MM.1S (cell line): ENCODE measurements around the gene SERBP1.

Experiments used
- EZH2phosphoT487 ChIP-seq: fragments of 300-600 bp; sonication (generic); IDR thresholded peaks from 2 replicates; pipeline ENCODE4 v1.6.1; 2018; ENCODE audit warnings: antibody characterized with exemption, low read length
- TF ChIP-seq, protein P1 (sequence below): fragments of 300-600 bp; sonication (generic); IDR thresholded peaks from 2 replicates; pipeline ENCODE4 v1.5.1; 2016; ENCODE audit warnings: antibody characterized with exemption, low read length, mixed read lengths

DNA sequence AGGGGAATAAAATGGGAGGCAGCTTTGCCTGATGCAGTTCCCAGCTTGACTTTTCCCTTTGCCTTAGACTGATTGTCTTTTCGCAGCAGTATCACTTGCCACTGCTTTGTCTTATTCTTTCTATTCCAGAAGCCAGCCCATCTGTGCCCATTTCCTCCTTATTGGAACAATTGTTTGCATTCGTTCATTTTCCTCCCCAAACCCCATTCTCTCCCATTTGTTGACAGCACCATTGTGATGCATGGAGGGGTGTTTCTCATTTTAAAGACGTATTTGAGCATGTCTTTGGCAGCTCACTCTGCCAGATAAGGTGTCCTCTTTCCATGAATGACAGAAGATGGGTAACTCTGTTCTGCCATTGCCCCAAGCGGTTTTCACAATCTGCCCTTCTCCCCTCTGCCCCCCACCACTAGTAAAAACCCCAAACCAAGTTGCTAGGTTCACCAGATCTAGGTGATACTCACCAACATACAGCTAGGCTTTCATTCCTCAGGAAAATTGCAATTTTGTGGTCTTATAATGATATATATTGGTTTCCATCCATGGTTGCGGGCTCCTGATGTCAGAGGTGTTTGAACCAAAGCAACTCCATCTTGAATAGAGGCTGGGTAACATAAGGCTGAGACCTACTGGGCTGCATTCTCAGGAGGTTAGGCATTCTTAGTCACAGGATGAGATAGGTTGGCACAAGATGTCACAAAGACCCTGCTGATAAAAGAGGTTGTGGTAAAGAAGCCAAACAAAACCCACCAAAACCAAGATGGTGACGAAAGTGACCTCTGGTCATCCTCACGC is 30.8 kb downstream of the SERBP1 start:
- TF ChIP-seq, protein P1, sequence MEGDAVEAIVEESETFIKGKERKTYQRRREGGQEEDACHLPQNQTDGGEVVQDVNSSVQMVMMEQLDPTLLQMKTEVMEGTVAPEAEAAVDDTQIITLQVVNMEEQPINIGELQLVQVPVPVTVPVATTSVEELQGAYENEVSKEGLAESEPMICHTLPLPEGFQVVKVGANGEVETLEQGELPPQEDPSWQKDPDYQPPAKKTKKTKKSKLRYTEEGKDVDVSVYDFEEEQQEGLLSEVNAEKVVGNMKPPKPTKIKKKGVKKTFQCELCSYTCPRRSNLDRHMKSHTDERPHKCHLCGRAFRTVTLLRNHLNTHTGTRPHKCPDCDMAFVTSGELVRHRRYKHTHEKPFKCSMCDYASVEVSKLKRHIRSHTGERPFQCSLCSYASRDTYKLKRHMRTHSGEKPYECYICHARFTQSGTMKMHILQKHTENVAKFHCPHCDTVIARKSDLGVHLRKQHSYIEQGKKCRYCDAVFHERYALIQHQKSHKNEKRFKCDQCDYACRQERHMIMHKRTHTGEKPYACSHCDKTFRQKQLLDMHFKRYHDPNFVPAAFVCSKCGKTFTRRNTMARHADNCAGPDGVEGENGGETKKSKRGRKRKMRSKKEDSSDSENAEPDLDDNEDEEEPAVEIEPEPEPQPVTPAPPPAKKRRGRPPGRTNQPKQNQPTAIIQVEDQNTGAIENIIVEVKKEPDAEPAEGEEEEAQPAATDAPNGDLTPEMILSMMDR, result no peak
- TF ChIP-seq EZH2phosphoT487, result no peak
